Measurements from ENCODE around the gene EXOC4.

EXOC4 gene

GRCh38 chr7:133382775-133383559 lies 130.1 kb downstream of the EXOC4 start:
- TF ChIP-seq CTCF (conservative IDR thresholded peaks at IDR 0.05) (no peak), ZFX (IDR thresholded peaks at IDR 0.05) (no peak)

GRCh38 chr7:133386205-133386604 lies 133.3 kb downstream of the EXOC4 start:
- TF ChIP-seq ZFX (IDR thresholded peaks at IDR 0.05) (no peak), CTCF (conservative IDR thresholded peaks at IDR 0.05) (no peak)

More at GRCh38 chr7:133382775-133383559, 130.1 kb downstream of the EXOC4 start:
- no peak overlapping the region for H3K27ac ChIP-seq

GRCh38 chr7:133389727-133390126 lies 136.8 kb downstream of the EXOC4 start:
- TF ChIP-seq ZFX (IDR thresholded peaks at IDR 0.05), result no peak
- TF ChIP-seq CTCF (conservative IDR thresholded peaks at IDR 0.05), result no peak
- no peak overlapping the region for H3K27ac ChIP-seq

More at GRCh38 chr7:133386205-133386604, 133.3 kb downstream of the EXOC4 start:
- H3K27ac ChIP-seq, result no peak overlapping the region

GRCh38 chr7:133391206-133391605 lies 138.3 kb downstream of the EXOC4 start:
- H3K27ac ChIP-seq, result no peak overlapping the region
- TF ChIP-seq CTCF (conservative IDR thresholded peaks at IDR 0.05), result no peak
- no peak for TF ChIP-seq ZFX (IDR thresholded peaks at IDR 0.05)

- no peak overlapping the region for H3K27ac ChIP-seq
- TF ChIP-seq ZFX (IDR thresholded peaks at IDR 0.05), result no peak
Measured at GRCh38 chr7:133394369-133394768, 141.5 kb downstream of the EXOC4 start.

GRCh38 chr7:133395551-133395950 lies 142.7 kb downstream of the EXOC4 start:
- H3K27ac ChIP-seq, result no peak overlapping the region
- TF ChIP-seq ZFX (IDR thresholded peaks at IDR 0.05), result no peak
- TF ChIP-seq CTCF (conservative IDR thresholded peaks at IDR 0.05), result no peak

- TF ChIP-seq CTCF (conservative IDR thresholded peaks at IDR 0.05), result no peak
- TF ChIP-seq ZFX (IDR thresholded peaks at IDR 0.05), result no peak
- H3K27ac ChIP-seq, result no peak overlapping the region
Measured at GRCh38 chr7:133398506-133398905, 145.6 kb downstream of the EXOC4 start.

- TF ChIP-seq ZFX (IDR thresholded peaks at IDR 0.05), result no peak
- TF ChIP-seq CTCF (conservative IDR thresholded peaks at IDR 0.05), result no peak
- no peak overlapping the region for H3K27ac ChIP-seq
Measured at GRCh38 chr7:133401225-133401624, 148.3 kb downstream of the EXOC4 start.
